NB4 (cell line): ENCODE results near the gene RHOXF2.

Experiments
- CTCF ChIP-seq: IDR thresholded peaks from one replicate; pipeline ENCODE4 v1.5.1; 2012; ENCODE audit warnings: low read depth, low read length
- MAX ChIP-seq: IDR thresholded peaks from 2 replicates; pipeline ENCODE4 v1.6.1; 2011; ENCODE audit warnings: low read depth, low read length
- POLR2A ChIP-seq: IDR thresholded peaks from 2 replicates; pipeline ENCODE4 v1.6.1; 2011; ENCODE audit warnings: mild to moderate bottlenecking; ENCODE audit not compliant: insufficient read length; ENCODE audit errors: extremely low read depth

GRCh38 chrX:120136128-120136527 is 22.3 kb upstream of the RHOXF2 start:
- TF ChIP-seq POLR2A, result no peak
- no peak for TF ChIP-seq CTCF
- TF ChIP-seq MAX, result no peak
